A673 (cell line): ENCODE data around the gene ZNF695. TPM values are rescaled to one million over a fixed set of nuclear protein-coding genes. Genes with fewer than 3 reads are reported as not detected.

Experiments used
- BruUV-seq: library from RNA; stranded (reverse); fragments of 400-500 nt; replicated peaks from 2 replicates; lab custom pipeline; 2021; lab: Mats Ljungman, UMichigan
- CTCF ChIA-PET: fragments of 300-600 bp; sonication (Branson Sonifier 250); formaldehyde crosslinking; loops from one replicate; lab custom pipeline; 2022; ENCODE audit warnings: antibody characterized with exemption; lab: Charles Lee
- POLR2A ChIA-PET: fragments of 300-600 bp; sonication (Branson Sonifier 250); formaldehyde crosslinking; loops from one replicate; lab custom pipeline; 2022; ENCODE audit warnings: antibody characterized with exemption; ENCODE audit not compliant: low non-redundant PET; lab: Charles Lee
- DNase-seq: peaks from one replicate; pipeline ENCODE4 v3.0.0-alpha.2; 2015; ENCODE audit warnings: low spot score
- H3K27ac ChIP-seq: fragments of 200-600 bp; sonication (generic); 2 replicates; pipeline ENCODE4 v1.5.1; 2016; ENCODE audit warnings: mixed run types, low read depth, mild to moderate bottlenecking, mixed read lengths, antibody characterized with exemption, low read length; ENCODE audit not compliant: poor library complexity, severe bottlenecking
- H3K27me3 ChIP-seq: fragments of 200-600 bp; sonication (generic); replicated peaks from 2 replicates; pipeline ENCODE4 v1.6.1; 2017; ENCODE audit warnings: mixed run types, low read depth, mild to moderate bottlenecking, mixed read lengths, antibody characterized with exemption, low read length; ENCODE audit not compliant: insufficient read depth, poor library complexity
- H3K36me3 ChIP-seq: fragments of 200-600 bp; sonication (generic); 2 replicates; pipeline ENCODE4 v1.6.1; 2016; ENCODE audit warnings: mixed run types, mild to moderate bottlenecking, mixed read lengths, antibody characterized with exemption, low read length; ENCODE audit not compliant: insufficient read depth, poor library complexity, severe bottlenecking
- H3K4me1 ChIP-seq: fragments of 200-600 bp; sonication (generic); 2 replicates; pipeline ENCODE4 v1.6.1; 2017; ENCODE audit warnings: mixed run types, mild to moderate bottlenecking, mixed read lengths, antibody characterized with exemption, low read length; ENCODE audit not compliant: insufficient read depth, poor library complexity, severe bottlenecking
- H3K4me3 ChIP-seq: fragments of 200-600 bp; sonication (generic); 2 replicates; pipeline ENCODE4 v1.5.1; 2016; ENCODE audit warnings: low read depth, mixed run types, mild to moderate bottlenecking, mixed read lengths, low read length; ENCODE audit not compliant: poor library complexity, severe bottlenecking
- H3K9me3 ChIP-seq: fragments of 200-600 bp; sonication (generic); 2 replicates; pipeline ENCODE4 v1.6.1; 2016; ENCODE audit warnings: mixed run types, low read depth, mild to moderate bottlenecking, mixed read lengths, antibody characterized with exemption, low read length; ENCODE audit not compliant: poor library complexity, severe bottlenecking
- EZH2 ChIP-seq: fragments of 200-600 bp; sonication (generic); IDR thresholded peaks from 2 replicates; pipeline ENCODE4 v1.6.1; 2017; ENCODE audit warnings: borderline replicate concordance, low read depth, mild to moderate bottlenecking, mixed read lengths, antibody characterized with exemption, low read length; ENCODE audit not compliant: poor library complexity, severe bottlenecking
- intact Hi-C: fragments of 100-400 bp; cut with micrococcal nuclease; formaldehyde crosslinking; loops from one replicate; pipeline ENCODE4 v1.10.0; 2022; ENCODE audit not compliant: unreplicated experiment
- total RNA-seq: library from RNA; stranded (reverse); gene quantifications from 2 replicates; pipeline ENCODE4 v1.2.3, GENCODE V29; 2021
- TF ChIP-seq, protein P1 (sequence below): fragments of 300-800, 200-600 bp; sonication (generic); conservative IDR thresholded peaks from 2 replicates; pipeline ENCODE4 v1.5.1; 2017; ENCODE audit warnings: low read depth, mild to moderate bottlenecking, antibody characterized with exemption, low read length, moderate library complexity, mixed read lengths

The ZNF695 gene
- total RNA-seq, 1 experiment from 2014 or later: 14.1 TPM

DNA sequence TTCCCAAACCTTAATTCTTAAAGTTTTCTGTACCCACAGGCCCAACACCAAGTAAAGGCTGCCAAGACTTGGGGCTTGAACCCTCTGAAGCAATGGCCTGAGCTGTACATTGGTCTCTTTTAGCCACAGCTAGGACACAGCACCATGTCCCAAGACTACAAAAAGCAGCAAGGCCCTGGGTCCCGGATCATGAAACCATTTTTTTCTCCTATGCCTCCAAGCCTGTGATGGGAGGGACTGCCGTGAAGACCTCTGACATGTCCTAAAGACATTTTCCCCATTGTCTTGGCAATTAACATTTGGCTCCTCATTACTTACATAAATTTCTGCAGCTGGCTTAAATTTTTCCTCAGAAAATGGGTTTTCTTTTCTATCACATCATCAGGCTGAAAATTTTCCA, 39.8 kb upstream of the ZNF695 start:
- intact Hi-C loops: no loop called here
- BruUV-seq: no TSS peak
- DNase-seq: no peak
- ChIA-PET CTCF (no interaction called here), POLR2A (no interaction called here)
- Histone ChIP-seq H3K4me1 (no peaks in the 10 kb centered on the region), H3K4me3 (no peak overlapping the region), H3K9me3 (peaks cover 67% of the 10 kb centered on the region), H3K27ac (no peak overlapping the region), H3K27me3 (no peaks in the 10 kb centered on the region), H3K36me3 (no peaks in the 10 kb centered on the region)
- no peak for TF ChIP-seq EZH2
- TF ChIP-seq, protein P1, sequence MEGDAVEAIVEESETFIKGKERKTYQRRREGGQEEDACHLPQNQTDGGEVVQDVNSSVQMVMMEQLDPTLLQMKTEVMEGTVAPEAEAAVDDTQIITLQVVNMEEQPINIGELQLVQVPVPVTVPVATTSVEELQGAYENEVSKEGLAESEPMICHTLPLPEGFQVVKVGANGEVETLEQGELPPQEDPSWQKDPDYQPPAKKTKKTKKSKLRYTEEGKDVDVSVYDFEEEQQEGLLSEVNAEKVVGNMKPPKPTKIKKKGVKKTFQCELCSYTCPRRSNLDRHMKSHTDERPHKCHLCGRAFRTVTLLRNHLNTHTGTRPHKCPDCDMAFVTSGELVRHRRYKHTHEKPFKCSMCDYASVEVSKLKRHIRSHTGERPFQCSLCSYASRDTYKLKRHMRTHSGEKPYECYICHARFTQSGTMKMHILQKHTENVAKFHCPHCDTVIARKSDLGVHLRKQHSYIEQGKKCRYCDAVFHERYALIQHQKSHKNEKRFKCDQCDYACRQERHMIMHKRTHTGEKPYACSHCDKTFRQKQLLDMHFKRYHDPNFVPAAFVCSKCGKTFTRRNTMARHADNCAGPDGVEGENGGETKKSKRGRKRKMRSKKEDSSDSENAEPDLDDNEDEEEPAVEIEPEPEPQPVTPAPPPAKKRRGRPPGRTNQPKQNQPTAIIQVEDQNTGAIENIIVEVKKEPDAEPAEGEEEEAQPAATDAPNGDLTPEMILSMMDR: no peak

DNA sequence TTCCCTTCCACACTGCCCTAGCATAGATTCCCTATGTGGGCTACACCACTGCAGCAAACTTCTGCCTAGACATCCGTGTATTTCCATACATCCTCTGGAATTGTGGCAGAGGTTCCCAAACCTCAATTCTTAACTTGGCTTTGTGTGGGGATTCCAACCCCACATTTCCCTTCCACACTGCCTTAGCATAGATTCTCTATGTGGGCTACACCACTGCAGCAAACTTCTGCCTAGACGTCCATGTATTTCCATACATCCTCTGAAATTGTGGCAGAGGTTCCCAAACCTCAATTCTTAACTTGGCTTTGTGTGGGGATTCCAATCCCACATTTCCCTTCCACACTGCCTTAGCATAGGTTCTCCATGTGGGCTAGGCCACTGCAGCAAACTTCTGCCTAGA, 39.4 kb upstream of the ZNF695 start:
- no peak for TF ChIP-seq EZH2
- TF ChIP-seq, protein P1: no peak
- Histone ChIP-seq H3K27ac (no peak overlapping the region), H3K4me3 (no peak overlapping the region), H3K27me3 (no peaks in the 10 kb centered on the region), H3K9me3 (peaks cover 65% of the 10 kb centered on the region), H3K36me3 (no peaks in the 10 kb centered on the region), H3K4me1 (no peaks in the 10 kb centered on the region)
- intact Hi-C loops: no loop called here
- CTCF ChIA-PET: no interaction called here
- DNase-seq: no peak
- POLR2A ChIA-PET: no interaction called here
- no TSS peak for BruUV-seq

DNA sequence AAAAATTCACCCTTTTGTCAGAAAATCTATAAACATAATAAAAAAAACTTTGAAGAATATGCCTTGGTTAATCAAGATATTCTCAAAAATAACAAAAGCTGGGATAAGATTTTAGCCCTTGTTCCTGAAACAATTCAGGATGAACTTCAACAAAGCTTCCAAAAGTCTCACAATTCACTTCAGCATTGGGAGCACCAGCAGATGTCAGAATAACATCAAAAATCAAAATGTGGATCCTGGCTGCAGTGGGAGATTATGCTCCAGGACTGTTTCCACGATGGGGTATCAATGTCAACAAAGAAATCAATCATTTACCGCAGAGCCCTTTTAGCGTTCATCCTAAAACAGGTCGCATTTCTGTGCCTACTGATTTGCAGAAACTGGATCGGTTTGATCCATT, 35.5 kb upstream of the ZNF695 start:
- no peaks in the 10 kb centered on the region for H3K27me3 ChIP-seq
- H3K9me3 ChIP-seq: peaks cover 76% of the 10 kb centered on the region
- POLR2A ChIA-PET: no interaction called here
- TF ChIP-seq, protein P1: no peak
- TF ChIP-seq EZH2: no peak
- no peak overlapping the region for H3K4me3 ChIP-seq
- H3K4me1 ChIP-seq: no peaks in the 10 kb centered on the region
- no TSS peak for BruUV-seq
- CTCF ChIA-PET: no interaction called here
- H3K27ac ChIP-seq: no peak overlapping the region
- no peak for DNase-seq
- H3K36me3 ChIP-seq: peaks cover 5% of the 10 kb centered on the region
- intact Hi-C loops: no loop called here
